HG03280 (cell line): ENCODE data around the gene ASIC3.
A peak's percentile ranks its signal among the peaks of the same experiment; 100 is the strongest.

Experiments used
- ATAC-seq: cut with Tn5 transposase; IDR thresholded peaks from one replicate; pipeline ENCODE4 v1.9.1; 2021; ENCODE audit warnings: mild to moderate bottlenecking, moderate library complexity; ENCODE audit not compliant: unreplicated experiment

Gene ASIC3

DNA sequence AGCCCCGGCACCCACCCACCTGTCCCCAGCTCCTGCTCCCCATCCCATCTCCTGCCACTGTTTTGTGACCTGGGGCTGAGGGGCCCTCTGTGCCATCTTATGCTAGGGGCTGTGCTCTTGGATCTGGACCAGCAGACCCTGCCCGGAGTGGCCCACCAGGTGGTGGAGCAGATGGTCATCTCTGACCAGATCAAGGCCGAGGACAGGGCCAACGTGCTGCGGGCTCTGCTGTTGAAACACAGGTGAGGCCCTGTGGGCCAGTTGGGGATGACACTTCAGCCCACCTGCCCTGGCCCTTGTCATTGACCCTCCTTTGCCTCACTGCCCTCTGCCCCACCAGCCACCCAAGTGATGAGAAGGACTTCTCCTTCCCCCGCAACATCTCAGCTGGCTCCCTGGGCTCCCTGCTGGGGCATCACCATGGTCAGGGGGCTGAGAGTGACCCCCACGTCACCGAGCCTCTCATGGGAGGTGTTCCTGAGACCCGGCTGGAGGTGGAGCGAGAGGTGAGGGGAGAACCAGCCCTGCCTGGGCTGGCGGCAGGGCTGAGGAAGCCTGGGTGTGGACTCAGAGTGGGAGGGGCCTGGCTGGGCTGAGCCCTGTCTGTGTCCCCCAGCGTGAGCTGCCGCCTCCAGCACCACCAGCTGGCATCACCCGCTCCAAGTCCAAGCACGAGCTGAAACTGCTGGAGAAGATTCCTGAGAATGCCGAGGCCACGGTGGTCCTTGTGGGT, 21.7 kb downstream of the ASIC3 start:
- no peak for ATAC-seq

DNA sequence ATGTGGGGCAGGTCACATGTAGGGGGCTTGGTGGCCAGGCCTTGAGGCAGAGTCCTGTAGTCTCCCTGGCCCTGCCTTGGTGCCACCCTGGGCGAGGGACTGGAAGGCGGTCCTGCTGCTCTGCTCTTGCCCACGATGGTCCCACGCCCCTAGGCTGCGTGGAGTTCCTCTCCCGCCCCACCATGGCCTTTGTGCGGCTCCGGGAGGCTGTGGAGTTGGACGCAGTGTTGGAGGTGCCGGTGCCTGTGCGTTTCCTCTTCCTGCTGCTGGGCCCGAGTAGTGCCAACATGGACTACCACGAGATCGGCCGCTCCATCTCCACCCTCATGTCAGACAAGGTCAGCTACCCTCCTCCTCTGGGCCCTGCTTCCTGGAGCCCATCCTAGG, 22.2 kb downstream of the ASIC3 start:
- no peak for ATAC-seq

DNA sequence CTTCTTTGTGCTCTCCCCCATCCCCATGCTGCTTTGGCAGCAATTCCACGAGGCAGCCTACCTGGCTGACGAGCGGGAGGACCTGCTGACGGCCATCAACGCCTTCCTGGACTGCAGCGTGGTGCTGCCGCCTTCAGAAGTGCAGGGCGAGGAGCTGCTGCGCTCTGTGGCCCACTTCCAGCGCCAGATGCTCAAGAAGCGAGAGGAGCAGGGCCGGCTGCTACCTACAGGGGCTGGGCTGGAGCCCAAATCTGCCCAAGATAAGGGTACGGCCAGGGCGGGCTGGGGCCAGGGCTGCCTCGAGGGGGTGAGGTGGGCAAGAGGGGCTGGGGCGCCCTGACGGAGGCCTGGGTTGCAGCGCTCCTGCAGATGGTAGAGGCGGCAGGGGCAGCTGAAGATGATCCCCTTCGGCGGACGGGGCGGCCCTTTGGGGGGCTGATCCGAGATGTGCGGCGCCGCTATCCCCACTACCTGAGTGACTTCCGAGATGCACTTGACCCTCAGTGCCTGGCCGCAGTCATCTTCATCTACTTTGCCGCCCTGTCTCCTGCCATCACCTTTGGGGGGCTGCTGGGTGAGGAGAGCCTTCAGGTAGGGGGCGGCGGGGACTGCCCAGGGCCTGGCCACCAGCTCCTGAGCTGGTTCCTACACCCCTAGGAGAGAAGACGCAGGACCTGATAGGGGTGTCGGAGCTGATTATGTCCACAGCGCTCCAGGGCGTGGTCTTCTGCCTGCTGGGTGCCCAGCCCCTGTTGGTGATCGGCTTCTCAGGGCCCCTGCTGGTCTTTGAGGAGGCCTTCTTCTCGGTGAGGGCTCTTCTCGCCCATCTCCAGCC, 22.9 kb downstream of the ASIC3 start:
- no peak for ATAC-seq

DNA sequence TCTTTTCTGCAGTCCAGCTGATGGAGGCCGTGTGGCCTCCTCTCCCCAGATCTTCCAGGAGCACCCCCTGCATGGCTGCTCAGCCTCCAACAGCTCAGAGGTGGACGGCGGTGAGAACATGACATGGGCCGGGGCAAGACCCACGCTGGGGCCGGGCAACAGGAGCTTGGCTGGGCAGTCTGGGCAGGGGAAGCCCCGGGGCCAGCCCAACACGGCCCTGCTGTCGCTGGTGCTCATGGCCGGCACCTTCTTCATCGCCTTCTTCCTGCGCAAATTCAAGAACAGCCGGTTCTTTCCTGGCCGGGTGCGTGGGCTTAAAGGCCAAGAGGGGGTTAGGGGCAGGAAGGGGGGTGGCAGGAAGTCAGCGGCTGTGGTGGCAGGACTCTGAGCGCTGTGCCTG, 25.7 kb downstream of the ASIC3 start:
- ATAC-seq, result no peak

GRCh38 chr7:151074817-151075661, 26.7 kb downstream of the ASIC3 start:
- no peak for ATAC-seq

GRCh38 chr7:151075662-151075971, 27.3 kb downstream of the ASIC3 start:
- no peak for ATAC-seq

DNA sequence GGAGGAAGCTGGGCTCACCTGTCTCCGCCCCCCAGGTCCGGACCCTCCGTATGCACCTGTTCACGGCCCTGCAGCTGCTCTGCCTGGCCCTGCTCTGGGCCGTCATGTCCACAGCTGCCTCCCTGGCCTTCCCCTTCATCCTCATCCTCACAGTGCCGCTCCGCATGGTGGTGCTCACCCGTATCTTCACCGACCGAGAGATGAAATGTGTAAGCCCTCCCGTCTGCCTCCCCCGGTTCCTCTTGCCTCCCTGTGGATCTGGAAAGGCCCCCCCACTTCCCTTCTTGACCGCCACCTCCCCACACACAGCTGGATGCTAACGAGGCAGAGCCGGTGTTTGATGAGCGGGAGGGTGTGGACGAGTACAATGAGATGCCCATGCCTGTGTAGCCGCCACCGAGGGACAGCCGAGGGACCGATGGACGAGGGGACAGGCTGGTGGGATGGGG, 27.7 kb downstream of the ASIC3 start:
- ATAC-seq, result no peak

GRCh38 chr7:151076863-151077704, 28.8 kb downstream of the ASIC3 start:
- no peak for ATAC-seq

DNA sequence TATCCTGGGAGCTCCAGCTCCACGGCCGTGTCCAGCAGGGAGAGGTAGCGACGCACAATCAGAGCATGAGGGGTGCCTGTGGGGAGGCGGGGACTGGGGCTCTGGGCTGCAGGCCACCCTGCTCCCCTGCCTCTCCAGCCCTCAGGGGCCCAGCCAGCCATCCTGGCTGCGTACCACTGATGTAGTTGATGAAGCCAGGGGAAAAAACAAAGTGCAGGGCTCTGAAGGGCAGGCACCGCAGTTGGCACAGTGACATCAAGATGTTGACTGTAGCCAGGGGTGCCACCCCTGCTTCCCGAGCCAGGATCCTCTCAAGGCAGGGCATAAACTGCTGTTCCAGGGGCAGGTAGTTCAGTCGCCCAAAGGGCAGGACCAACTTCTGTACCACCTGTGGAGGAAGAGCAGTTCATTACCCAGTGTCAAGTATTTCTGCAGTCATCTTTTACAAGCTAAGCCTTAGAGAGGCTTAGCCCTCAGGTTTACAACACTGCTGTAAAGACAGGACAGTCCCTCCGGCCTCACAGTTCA, 29.4 kb downstream of the ASIC3 start:
- ATAC-seq, result no peak

DNA sequence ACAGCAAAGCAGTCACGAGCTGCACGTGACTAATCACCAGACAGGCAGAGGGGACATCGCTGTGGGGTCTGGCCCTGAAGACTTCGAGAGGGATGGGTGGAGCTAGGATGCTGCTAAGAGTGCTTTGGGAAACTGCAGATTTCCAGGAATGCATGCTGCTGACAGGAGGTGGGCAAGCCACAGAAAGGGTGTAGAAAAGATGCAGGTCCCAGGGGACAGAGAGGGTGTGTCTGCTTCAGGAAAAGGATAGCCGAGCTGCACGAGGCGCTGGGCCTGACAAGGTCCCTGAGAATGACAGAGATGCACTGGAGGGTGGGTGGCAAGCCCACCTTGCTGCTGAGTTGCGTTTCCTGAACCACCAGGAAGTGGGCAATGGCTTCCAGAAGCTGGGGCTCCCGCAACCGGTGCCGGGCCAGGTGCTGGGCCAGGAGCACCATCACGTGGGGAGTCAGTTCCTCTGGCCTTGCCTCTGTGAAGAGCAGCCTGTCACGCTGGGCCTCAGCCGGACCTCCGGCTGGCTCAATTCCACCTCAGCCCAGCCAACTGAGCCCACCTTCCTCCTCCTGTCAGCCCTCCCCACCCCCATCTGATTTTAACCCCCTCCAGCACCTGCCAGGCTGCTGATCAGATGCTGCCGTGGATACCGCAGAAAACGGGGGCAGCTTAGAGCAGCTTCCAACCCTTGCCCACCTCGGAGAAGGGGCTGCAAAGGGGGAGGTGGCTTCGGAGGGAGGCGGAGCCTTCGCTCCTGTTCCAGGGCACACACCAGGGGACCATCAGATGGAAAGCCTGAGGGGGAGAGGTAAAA, 30.1 kb downstream of the ASIC3 start:
- ATAC-seq, result no peak

GRCh38 chr7:151079199-151079910, 31.0 kb downstream of the ASIC3 start:
- no peak for ATAC-seq

- peak; percentile 3 for ATAC-seq
Measured at GRCh38 chr7:151080067-151080521, 31.8 kb downstream of the ASIC3 start.

GRCh38 chr7:151080522-151081169, 32.3 kb downstream of the ASIC3 start, which contains the start of gene FASTK:
TSS of gene FASTK (minus strand) at chr7:151080809. CDS start at chr7:151080766, 43 bp downstream.
- ATAC-seq, result peak; percentile 78

DNA sequence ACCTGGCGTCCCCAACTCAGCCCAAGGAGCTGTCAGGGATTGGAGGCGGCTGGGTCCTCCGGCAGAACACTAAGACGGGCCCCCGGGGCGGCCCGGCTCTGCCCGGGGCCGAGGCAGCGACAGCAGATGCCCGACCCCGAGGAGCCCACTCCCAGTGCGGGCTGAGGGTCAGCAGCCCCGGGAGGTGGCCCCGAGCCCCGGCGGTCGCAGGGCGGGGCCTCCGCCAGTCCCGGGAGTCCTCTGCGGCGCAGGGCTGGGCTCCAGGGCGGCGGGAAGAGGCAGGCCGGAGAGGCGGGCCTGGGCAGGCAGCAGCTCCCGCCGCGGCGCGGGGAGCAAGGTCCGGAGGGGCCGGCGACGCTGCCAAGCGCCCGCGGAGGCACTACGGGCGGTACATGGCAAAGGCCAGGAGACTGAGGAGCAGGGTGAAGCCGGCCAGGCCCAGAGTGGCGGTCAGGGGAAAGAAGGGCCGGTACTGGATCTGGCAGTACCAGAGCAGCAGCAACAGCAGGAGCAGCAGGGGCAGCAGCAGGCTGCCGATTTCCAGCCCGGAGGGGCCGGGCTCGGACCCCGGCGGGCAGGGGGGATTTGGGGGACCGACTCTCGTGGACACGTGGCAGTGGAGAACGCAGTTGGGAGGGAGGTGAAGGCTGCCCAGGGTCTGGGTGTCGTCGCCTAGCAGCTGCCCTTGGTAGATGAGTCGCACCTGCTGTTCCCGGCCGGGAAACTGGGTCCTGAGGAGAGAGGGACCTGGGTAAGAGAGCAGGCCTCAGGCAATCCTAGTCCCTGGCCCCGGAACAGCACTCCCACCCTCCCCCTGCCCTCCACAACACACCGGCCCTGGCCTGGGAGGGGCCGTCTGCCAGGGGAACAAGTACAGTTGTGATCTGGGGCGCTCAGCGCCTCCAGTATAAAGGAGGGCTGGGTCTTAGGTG, 33.1 kb downstream of the ASIC3 start:
- ATAC-seq, result no peak

- no peak for ATAC-seq
Measured at GRCh38 chr7:151082141-151083070, 34.1 kb downstream of the ASIC3 start.
